GM23338 (cell line): Measurements from ENCODE around the gene ACOX3.

Experiments used
- CREB1 ChIP-seq: fragments of 250-450 bp; sonication (Bioruptor Pico); IDR thresholded peaks from 2 replicates; pipeline ENCODE4 v1.5.0; 2020; ENCODE audit warnings: low read depth, mild to moderate bottlenecking, moderate library complexity
- EZH2 ChIP-seq: fragments of 200-600 bp; sonication (generic); IDR thresholded peaks from one replicate; pipeline ENCODE4 v1.8.0; 2017; ENCODE audit warnings: antibody characterized with exemption, mild to moderate bottlenecking, low read depth; ENCODE audit not compliant: unreplicated experiment
- EZH2phosphoT487 ChIP-seq: fragments of 200-600 bp; sonication (generic); IDR thresholded peaks from one replicate; pipeline ENCODE4 v1.8.1; 2018; ENCODE audit warnings: antibody characterized with exemption; ENCODE audit not compliant: unreplicated experiment
- JUNB ChIP-seq: IDR thresholded peaks from one replicate; pipeline ENCODE4 v1.6.1; 2016; ENCODE audit warnings: antibody characterized with exemption; ENCODE audit not compliant: unreplicated experiment
- NANOG ChIP-seq: IDR thresholded peaks from 2 replicates; pipeline ENCODE4 v1.6.1; 2016; ENCODE audit warnings: antibody characterized with exemption, borderline replicate concordance
- POLR2AphosphoS5 ChIP-seq: IDR thresholded peaks from 2 replicates; pipeline ENCODE4 v1.6.1; 2016; ENCODE audit warnings: antibody characterized with exemption, low read depth
- STAT1 ChIP-seq: IDR thresholded peaks from one replicate; pipeline ENCODE4 v1.6.1; 2016; ENCODE audit warnings: antibody characterized with exemption; ENCODE audit not compliant: unreplicated experiment
- ZNF114 ChIP-seq: fragments of 250-450 bp; sonication (Bioruptor Pico); IDR thresholded peaks from 2 replicates; pipeline ENCODE4 v1.5.0; 2020; ENCODE audit warnings: mild to moderate bottlenecking, moderate library complexity
- TF ChIP-seq, protein P1 (sequence below), 2 experiments: fragments of 200-600 bp in 1 of 2; sonication (generic) in 1 of 2; conservative IDR thresholded peaks; 2 replicates each; pipeline versions ENCODE4 v1.5.1 to v1.6.1; 2016 to 2017; ENCODE audit warnings: antibody characterized with exemption in 2 of 2, low read depth in 2 of 2, mild to moderate bottlenecking in 2 of 2, moderate library complexity in 1 of 2
- TF ChIP-seq, protein P2 (sequence below): IDR thresholded peaks from one replicate; pipeline ENCODE4 v1.6.1; 2018; ENCODE audit warnings: antibody characterized with exemption; ENCODE audit not compliant: unreplicated experiment

DNA sequence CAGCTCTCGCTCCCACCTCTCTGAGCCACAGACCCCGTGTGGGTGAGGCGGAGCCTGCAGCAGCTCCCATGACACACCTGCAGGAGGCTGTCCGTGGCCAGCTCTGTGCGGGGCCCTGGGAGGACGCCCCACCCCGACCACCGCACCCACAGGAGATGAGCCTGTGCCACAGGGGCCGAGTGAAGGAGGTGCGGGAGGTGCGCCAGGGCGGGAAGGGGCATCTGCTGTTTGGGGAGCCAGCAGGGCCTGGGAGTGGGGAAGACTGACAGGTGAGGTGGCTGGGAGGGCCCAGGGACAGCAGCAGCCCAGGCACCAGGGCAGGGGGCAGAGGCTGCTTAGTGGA is 52.0 kb downstream of the ACOX3 start:
- TF ChIP-seq, protein P1, sequence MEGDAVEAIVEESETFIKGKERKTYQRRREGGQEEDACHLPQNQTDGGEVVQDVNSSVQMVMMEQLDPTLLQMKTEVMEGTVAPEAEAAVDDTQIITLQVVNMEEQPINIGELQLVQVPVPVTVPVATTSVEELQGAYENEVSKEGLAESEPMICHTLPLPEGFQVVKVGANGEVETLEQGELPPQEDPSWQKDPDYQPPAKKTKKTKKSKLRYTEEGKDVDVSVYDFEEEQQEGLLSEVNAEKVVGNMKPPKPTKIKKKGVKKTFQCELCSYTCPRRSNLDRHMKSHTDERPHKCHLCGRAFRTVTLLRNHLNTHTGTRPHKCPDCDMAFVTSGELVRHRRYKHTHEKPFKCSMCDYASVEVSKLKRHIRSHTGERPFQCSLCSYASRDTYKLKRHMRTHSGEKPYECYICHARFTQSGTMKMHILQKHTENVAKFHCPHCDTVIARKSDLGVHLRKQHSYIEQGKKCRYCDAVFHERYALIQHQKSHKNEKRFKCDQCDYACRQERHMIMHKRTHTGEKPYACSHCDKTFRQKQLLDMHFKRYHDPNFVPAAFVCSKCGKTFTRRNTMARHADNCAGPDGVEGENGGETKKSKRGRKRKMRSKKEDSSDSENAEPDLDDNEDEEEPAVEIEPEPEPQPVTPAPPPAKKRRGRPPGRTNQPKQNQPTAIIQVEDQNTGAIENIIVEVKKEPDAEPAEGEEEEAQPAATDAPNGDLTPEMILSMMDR (conservative IDR thresholded peaks at IDR 0.05; ENCODE audit: low read depth in 2 of 2), result no peak
- no peak for TF ChIP-seq JUNB
- no peak for TF ChIP-seq EZH2
- no peak for TF ChIP-seq POLR2AphosphoS5
- TF ChIP-seq ZNF114 (CRISPR knock-in tag), result no peak
- TF ChIP-seq CREB1 (CRISPR knock-in tag), result no peak
- no peak for TF ChIP-seq NANOG
- no peak for TF ChIP-seq EZH2phosphoT487
- TF ChIP-seq STAT1, result no peak
- TF ChIP-seq, protein P2, sequence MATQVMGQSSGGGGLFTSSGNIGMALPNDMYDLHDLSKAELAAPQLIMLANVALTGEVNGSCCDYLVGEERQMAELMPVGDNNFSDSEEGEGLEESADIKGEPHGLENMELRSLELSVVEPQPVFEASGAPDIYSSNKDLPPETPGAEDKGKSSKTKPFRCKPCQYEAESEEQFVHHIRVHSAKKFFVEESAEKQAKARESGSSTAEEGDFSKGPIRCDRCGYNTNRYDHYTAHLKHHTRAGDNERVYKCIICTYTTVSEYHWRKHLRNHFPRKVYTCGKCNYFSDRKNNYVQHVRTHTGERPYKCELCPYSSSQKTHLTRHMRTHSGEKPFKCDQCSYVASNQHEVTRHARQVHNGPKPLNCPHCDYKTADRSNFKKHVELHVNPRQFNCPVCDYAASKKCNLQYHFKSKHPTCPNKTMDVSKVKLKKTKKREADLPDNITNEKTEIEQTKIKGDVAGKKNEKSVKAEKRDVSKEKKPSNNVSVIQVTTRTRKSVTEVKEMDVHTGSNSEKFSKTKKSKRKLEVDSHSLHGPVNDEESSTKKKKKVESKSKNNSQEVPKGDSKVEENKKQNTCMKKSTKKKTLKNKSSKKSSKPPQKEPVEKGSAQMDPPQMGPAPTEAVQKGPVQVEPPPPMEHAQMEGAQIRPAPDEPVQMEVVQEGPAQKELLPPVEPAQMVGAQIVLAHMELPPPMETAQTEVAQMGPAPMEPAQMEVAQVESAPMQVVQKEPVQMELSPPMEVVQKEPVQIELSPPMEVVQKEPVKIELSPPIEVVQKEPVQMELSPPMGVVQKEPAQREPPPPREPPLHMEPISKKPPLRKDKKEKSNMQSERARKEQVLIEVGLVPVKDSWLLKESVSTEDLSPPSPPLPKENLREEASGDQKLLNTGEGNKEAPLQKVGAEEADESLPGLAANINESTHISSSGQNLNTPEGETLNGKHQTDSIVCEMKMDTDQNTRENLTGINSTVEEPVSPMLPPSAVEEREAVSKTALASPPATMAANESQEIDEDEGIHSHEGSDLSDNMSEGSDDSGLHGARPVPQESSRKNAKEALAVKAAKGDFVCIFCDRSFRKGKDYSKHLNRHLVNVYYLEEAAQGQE, result no peak
